ENCODE data around the gene SMU1. TPM values are rescaled to one million over a fixed set of nuclear protein-coding genes. Genes with fewer than 3 reads are reported as not detected.

The SMU1 gene
- total RNA-seq, 4 donors from 2014 or later, result 7.2 to 14.6 (median 10.4) TPM

DNA sequence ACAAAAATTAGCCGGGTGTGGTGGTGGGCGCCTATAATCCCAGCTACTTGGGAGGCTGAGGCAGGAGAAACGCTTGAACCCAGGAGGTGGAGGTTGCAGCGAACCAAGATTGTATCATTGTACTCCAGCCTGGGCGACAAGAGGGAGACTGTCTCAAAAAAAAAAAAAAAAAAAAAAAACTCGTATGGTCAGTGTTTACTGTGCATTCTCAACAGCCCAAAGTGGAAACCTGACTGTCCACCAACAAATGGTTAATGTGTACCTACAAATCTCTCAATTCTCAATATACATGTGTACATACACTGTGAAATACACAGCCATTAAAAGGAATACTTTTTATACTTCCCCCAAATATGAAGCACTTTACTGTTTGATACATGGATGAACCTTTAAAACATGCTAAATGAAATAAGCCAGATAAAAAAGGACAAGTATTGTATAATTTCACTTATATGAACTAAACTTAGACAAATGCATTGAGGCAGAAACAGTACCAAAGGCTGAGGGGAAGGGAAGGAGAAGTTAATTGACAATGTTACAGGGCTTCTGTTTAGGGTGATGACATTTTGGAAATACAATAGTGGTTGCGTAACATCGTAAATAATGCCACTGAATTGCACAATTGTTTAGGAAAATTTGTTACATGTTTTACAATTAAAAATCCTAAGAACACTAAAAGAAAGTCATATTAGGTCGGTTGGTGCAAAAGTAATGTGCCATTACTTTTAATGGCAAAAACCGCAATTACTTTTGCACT, 34.9 kb downstream of the SMU1 start:
- H3K9me3 ChIP-seq, result no peaks in the 10 kb centered on the region
- peaks cover 3 to 12% (median 6%) of the 10 kb centered on the region in 4 donors for H3K4me1 ChIP-seq
- intact Hi-C loops (cut with DNase I; ENCODE audit: low total_unique reads), result no loop called here
- no peak for DNase-seq
- WGBS, 2 donors (ENCODE audit: low coverage in 1 of 2), result 77 to 82% methylated on average over 8 to 10 of the region's 10 CpGs
- no peak overlapping the region for H3K4me3 ChIP-seq
- peak in 1 of 3 donors; percentile 32 for TF ChIP-seq POLR2AphosphoS5 (IDR thresholded peaks at IDR 0.05)
- no peak for TF ChIP-seq CTCF (IDR thresholded peaks at IDR 0.05)
- no peak overlapping the region for H3K27ac ChIP-seq
- H3K27me3 ChIP-seq, result no peaks in the 10 kb centered on the region
- peaks cover 0 to 38% (median 15%) of the 10 kb centered on the region in 4 donors for H3K36me3 ChIP-seq
- in situ Hi-C loops (cut with MboI; ENCODE audit: low pct_ligation_motif_present in 1 of 4, low pct_unique_long_range_greater_than_20kb in 1 of 4, low sequenced_read_pairs in 3 of 4), result no loop called here

- WGBS, 2 donors (ENCODE audit: low coverage in 1 of 2), result 82 to 88% methylated on average over 3 to 9 of the region's 9 CpGs
- intact Hi-C loops (cut with DNase I; ENCODE audit: low total_unique reads), result no loop called here
- H3K4me1 ChIP-seq, result peaks cover 3 to 12% (median 6%) of the 10 kb centered on the region in 4 donors
- no peak overlapping the region for H3K27ac ChIP-seq
- peaks cover 0 to 40% (median 18%) of the 10 kb centered on the region in 4 donors for H3K36me3 ChIP-seq
- in situ Hi-C loops (cut with MboI; ENCODE audit: low pct_ligation_motif_present in 1 of 4, low pct_unique_long_range_greater_than_20kb in 1 of 4, low sequenced_read_pairs in 3 of 4), result no loop called here
- no peak for TF ChIP-seq POLR2AphosphoS5 (IDR thresholded peaks at IDR 0.05)
- TF ChIP-seq EP300 (IDR thresholded peaks at IDR 0.05; ENCODE audit: low read depth), result no peak
- no peak for TF ChIP-seq POLR2A (IDR thresholded peaks at IDR 0.05)
- no peak for TF ChIP-seq CTCF (IDR thresholded peaks at IDR 0.05)
- H3K9me3 ChIP-seq, result no peaks in the 10 kb centered on the region
- no peaks in the 10 kb centered on the region for H3K27me3 ChIP-seq
- DNase-seq, result no peak
- no peak overlapping the region for H3K4me3 ChIP-seq
Observed at GRCh38 chr9:33040792-33041431, 35.6 kb downstream of the SMU1 start.

- Histone ChIP-seq H3K9me3 (no peaks in the 10 kb centered on the region), H3K4me3 (no peak overlapping the region), H3K4me1 (peaks cover 7 to 24% (median 12%) of the 10 kb centered on the region in 4 donors), H3K27ac (no peak overlapping the region), H3K36me3 (peaks cover 0 to 62% (median 30%) of the 10 kb centered on the region in 4 donors), H3K27me3 (no peaks in the 10 kb centered on the region)
- intact Hi-C loops (cut with DNase I; ENCODE audit: low total_unique reads) (no loop called here), in situ Hi-C loops (cut with MboI; ENCODE audit: low pct_ligation_motif_present in 1 of 4, low pct_unique_long_range_greater_than_20kb in 1 of 4, low sequenced_read_pairs in 3 of 4) (no loop called here)
- no peak for DNase-seq
- TF ChIP-seq EP300 (IDR thresholded peaks at IDR 0.05; ENCODE audit: low read depth) (no peak), CTCF (IDR thresholded peaks at IDR 0.05) (no peak), POLR2AphosphoS5 (IDR thresholded peaks at IDR 0.05) (no peak), POLR2A (IDR thresholded peaks at IDR 0.05) (no peak)
- 66 to 76% methylated on average over 5 of the region's 5 CpGs for WGBS, 2 donors (ENCODE audit: low coverage in 1 of 2)
Observed at GRCh38 chr9:33032865-33033264, 43.6 kb downstream of the SMU1 start.

GRCh38 chr9:33032292-33032691, 44.2 kb downstream of the SMU1 start:
- no peak for DNase-seq
- Histone ChIP-seq H3K36me3 (peaks cover 0 to 56% (median 27%) of the 10 kb centered on the region in 4 donors), H3K27ac (no peak overlapping the region), H3K4me1 (peaks cover 12 to 29% (median 14%) of the 10 kb centered on the region in 4 donors), H3K9me3 (no peaks in the 10 kb centered on the region), H3K27me3 (no peaks in the 10 kb centered on the region), H3K4me3 (no peak overlapping the region)
- in situ Hi-C loops (cut with MboI; ENCODE audit: low pct_ligation_motif_present in 1 of 4, low pct_unique_long_range_greater_than_20kb in 1 of 4, low sequenced_read_pairs in 3 of 4), result no loop called here
- intact Hi-C loops (cut with DNase I; ENCODE audit: low total_unique reads), result no loop called here
- TF ChIP-seq EP300 (IDR thresholded peaks at IDR 0.05; ENCODE audit: low read depth), result no peak
- TF ChIP-seq CTCF (IDR thresholded peaks at IDR 0.05), result no peak
- TF ChIP-seq POLR2AphosphoS5 (IDR thresholded peaks at IDR 0.05), result no peak
- no peak for TF ChIP-seq POLR2A (IDR thresholded peaks at IDR 0.05)
- 0 to 70% methylated on average over 1 of the region's 1 CpG for WGBS, 2 donors (ENCODE audit: low coverage in 1 of 2)
